Putamen (tissue), 1 donor: ENCODE results near the gene ZIC1.

Experiments
- DNase-seq: peaks from one replicate; pipeline ENCODE4 v3.0.0-alpha.2; 2016; ENCODE audit warnings: low spot score

ZIC1 gene

GRCh38 chr3:147395899-147396711 is 13.1 kb upstream of the ZIC1 start:
- DNase-seq, result no peak

GRCh38 chr3:147396712-147397046 is 12.5 kb upstream of the ZIC1 start:
- no peak for DNase-seq

- DNase-seq, result no peak
These were observed 11.8 kb upstream of the ZIC1 start for GRCh38 chr3:147397155-147397874.

GRCh38 chr3:147397875-147398812 is 11.0 kb upstream of the ZIC1 start:
- no peak for DNase-seq

- no peak for DNase-seq
These were observed 10.2 kb upstream of the ZIC1 start for GRCh38 chr3:147398813-147399534.

GRCh38 chr3:147400111-147400510 is 9.1 kb upstream of the ZIC1 start:
- no peak for DNase-seq

- DNase-seq, result no peak
These were observed 8.2 kb upstream of the ZIC1 start for GRCh38 chr3:147400999-147401398.

GRCh38 chr3:147401421-147401820 is 7.7 kb upstream of the ZIC1 start:
- DNase-seq, result no peak

GRCh38 chr3:147402159-147402558 is 7.0 kb upstream of the ZIC1 start:
- DNase-seq, result no peak

- DNase-seq, result no peak
These were observed 5.7 kb upstream of the ZIC1 start for GRCh38 chr3:147403511-147403910.

- no peak for DNase-seq
These were observed 5.0 kb upstream of the ZIC1 start for GRCh38 chr3:147404000-147404799.

- DNase-seq, result no peak
These were observed 4.3 kb upstream of the ZIC1 start for GRCh38 chr3:147404800-147405230.

GRCh38 chr3:147405231-147406027 is 3.7 kb upstream of the ZIC1 start:
- DNase-seq, result no peak

GRCh38 chr3:147406028-147406931 is 2.9 kb upstream of the ZIC1 start, which contains the start of gene ZIC4:
Gene ZIC4, minus strand, starts transcription at chr3:147406543. Its CDS starts 3,746 bp downstream, at chr3:147402797.
- no peak for DNase-seq

- DNase-seq, result no peak
These were observed 2.1 kb upstream of the ZIC1 start for GRCh38 chr3:147407114-147407497.

GRCh38 chr3:147407498-147408187 is 1.5 kb upstream of the ZIC1 start:
- no peak for DNase-seq

- DNase-seq, result no peak
These were observed 721 bp upstream of the ZIC1 start for GRCh38 chr3:147408188-147409100.
